SH-SY5Y (cell line): ENCODE data around the gene WFDC9.

Source experiments
- GATA2 ChIP-seq: IDR thresholded peaks from 2 replicates; pipeline ENCODE4 v1.6.1; 2011; ENCODE audit warnings: mild to moderate bottlenecking, low read depth, low read length
- GATA3 ChIP-seq: IDR thresholded peaks from 2 replicates; pipeline ENCODE4 v1.6.1; 2011; ENCODE audit warnings: low read depth, mild to moderate bottlenecking, low read length, moderate library complexity

DNA sequence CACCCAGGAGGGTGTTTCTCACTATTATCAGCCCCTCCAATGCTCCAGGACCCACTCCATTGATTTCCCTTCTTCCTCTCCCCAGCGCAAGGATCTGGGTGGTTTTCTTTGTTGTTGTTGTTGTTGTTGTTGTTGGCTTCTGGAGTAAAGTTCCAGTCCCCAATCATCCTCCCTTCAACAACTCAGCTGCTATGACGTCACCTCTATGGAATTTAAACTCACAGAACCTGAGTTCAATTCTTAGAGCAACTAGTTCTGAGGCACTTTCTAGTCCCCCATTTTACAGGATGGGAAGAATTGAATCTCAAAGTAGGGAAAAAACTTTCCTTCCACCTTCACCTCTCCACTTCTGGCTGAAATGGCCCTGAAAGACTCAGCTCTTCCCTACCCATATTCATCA lies 42.3 kb downstream of the WFDC9 start:
- TF ChIP-seq GATA2 (no peak), GATA3 (no peak)
